GM12873 (cell line): ENCODE measurements around the gene SNAPC1.

Experiments used
- TF ChIP-seq, protein P1 (sequence below): IDR thresholded peaks from 2 replicates; pipeline ENCODE4 v1.5.1; 2012; ENCODE audit warnings: low read depth, mild to moderate bottlenecking, moderate library complexity, low read length, control low read depth; ENCODE audit not compliant: insufficient read depth; ENCODE audit errors: missing control alignments

Gene SNAPC1

DNA sequence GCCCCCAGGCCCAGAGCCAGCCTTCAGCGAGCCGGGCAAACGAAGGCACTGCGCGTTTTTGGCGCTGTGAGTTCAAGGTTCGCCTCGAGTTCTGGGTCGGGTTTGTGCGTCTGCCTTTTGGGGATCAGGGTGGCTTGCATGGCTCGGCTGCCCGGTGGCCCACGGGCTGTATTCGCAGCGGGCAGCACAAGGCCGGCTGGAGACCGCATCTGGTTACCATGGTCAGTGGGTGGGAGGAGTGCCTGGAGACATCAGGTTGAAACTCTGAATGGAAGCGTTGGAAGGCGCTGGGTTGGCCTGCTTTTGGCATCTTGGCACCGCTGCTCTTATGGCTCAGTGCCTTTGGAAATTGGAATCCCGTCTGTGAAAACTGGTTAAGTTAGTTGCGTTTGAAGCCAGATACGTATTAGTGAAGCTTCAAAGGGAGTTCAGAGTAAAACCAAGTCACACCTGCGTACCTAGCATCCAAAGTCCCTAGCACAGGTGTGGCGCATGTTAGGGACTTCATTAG, 50.9 kb downstream of the SNAPC1 start:
- TF ChIP-seq, protein P1, sequence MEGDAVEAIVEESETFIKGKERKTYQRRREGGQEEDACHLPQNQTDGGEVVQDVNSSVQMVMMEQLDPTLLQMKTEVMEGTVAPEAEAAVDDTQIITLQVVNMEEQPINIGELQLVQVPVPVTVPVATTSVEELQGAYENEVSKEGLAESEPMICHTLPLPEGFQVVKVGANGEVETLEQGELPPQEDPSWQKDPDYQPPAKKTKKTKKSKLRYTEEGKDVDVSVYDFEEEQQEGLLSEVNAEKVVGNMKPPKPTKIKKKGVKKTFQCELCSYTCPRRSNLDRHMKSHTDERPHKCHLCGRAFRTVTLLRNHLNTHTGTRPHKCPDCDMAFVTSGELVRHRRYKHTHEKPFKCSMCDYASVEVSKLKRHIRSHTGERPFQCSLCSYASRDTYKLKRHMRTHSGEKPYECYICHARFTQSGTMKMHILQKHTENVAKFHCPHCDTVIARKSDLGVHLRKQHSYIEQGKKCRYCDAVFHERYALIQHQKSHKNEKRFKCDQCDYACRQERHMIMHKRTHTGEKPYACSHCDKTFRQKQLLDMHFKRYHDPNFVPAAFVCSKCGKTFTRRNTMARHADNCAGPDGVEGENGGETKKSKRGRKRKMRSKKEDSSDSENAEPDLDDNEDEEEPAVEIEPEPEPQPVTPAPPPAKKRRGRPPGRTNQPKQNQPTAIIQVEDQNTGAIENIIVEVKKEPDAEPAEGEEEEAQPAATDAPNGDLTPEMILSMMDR: no peak

GRCh38 chr14:61822458-61822857, 60.2 kb downstream of the SNAPC1 start:
- TF ChIP-seq, protein P1: no peak

DNA sequence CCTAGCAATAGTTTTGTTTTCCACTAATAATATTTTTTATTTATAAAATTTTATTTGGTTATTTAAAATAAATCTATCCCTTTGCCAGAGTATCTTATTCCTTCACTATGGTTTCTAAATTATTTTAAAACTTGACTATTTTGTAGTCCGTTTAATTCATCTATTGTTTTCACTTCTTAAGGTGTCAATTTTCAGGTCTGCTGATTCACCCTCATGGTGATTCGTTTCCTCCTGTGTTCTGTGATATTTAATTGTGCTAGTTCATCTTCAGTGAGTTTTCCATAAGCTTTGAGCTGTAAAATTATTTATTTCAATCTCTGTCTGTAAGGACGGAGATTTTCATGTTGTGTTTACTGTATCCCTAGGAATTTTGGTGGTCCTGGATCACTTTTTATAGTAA, 70.6 kb downstream of the SNAPC1 start:
- TF ChIP-seq, protein P1: no peak

DNA sequence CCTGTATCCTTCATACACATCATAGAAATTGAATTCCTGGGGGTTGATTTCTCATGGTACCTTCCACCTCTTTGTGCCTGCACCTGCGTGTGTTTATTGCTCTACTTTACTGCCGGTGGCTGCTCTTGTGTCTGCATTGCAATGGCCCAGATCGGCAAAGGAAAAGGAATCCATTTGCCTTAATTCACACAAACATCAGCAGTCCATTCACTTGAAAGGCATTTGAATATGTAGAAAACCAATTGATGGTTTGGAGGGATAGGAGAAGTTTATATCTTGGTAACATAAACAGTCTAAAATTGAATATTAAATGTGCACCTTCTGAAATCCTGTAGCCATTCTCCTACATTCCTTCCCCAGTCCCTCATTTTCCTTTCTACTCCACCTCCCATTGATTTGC, 74.0 kb downstream of the SNAPC1 start:
- TF ChIP-seq, protein P1: no peak

DNA sequence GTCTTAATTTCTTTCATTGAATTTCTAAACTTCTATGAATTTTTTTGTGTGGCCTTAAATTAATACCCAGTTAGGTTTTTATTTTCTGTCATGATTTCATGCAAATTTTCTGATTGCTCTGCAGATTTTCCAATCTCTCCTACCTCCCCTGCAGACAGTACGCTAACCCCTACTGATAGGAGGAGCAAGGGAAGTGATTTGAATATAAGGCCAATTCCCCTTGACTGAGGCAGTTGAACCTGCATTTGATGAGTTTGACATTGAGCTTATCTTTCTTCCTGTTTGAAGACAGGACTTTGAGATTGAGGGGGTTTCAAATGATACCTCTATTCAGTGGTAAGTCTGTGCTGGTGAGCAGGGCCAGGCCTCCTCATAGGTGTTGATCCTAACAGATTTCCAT, 74.6 kb downstream of the SNAPC1 start:
- TF ChIP-seq, protein P1: no peak

DNA sequence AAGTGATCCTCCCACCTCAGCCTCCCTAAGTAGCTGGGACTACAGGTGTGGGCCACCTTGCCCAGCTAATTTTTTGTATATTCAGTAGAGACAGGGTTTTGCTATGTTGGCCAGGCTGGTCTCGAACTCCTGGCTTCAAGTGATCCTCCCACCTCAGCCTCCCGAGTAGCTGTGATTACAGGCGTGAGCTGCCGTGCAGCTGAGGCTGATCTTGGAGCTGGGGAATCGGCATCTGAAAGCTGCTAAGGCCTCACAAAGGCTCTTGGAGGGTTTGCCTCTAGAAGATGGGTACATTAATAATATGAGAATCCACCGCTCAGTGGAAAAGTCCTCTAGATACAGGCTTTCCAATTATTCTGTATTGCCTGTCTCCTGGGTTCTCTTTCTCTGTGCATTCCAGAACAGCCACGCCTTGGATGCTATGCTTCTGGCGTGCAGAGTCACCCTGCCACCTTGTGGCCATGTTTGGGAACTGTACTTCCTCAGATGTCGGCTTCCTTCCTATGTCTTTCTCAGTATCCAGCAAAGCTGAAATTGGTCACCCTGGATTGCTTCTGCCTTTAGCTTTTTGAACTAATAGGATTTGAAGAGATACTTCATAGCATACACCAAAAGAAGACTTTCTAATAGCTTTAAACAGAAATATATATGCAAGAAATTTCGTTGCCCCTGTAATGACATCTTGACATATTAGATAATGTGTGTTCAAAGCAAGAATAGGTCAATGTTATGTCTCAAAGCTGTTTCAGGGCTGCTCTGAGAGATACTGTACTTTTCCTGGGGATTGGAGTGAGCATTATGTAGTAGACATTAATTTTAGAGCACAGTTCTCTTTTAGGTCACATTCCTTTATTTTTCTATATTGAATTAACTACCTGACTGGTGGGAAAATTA, 75.4 kb downstream of the SNAPC1 start:
- TF ChIP-seq, protein P1: peak; percentile 97

DNA sequence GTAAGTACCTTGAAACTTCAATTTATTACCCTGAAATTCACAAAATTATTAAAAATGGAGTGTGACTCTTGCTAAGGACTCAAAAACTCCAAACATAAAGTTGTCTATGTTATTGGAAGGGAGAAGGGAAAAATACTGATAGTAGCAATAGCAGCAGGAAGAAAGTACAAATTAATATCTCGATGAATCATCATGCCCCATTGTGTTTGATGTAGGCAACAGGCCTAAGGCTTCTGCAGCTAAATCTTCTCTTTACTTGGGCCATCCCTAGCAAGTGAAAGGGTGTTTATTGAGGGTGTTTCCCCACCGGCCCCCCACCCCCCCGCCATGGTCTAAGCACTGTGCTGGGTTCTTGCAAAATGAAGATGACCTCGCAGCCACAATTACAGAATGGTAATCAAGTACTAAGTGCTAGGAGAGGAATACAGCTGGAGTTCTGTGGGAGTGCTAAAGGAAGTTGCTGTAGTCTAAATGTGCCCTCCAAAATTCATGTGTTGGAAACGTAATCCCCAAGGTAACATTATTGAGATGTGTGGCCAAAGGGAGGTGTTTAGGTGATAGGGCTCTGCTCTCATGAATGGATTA, 76.5 kb downstream of the SNAPC1 start:
- TF ChIP-seq, protein P1: no peak
